Caki2 (cell line): ENCODE measurements around the gene CHRM4. TPM values are rescaled to one million over a fixed set of nuclear protein-coding genes. Genes with fewer than 3 reads are reported as not detected.
A peak's percentile ranks its signal among the peaks of the same experiment; 100 is the strongest.
"Not testable (repeated sequence)": the region's sequence is repeated elsewhere in the genome, so short reads cannot be mapped to it uniquely, and the experiment has no call there.

ENCODE experiments used
- DNase-seq: peaks from one replicate; pipeline ENCODE4 v3.0.0-alpha.2; 2015; ENCODE audit warnings: low read depth
- in situ Hi-C: cut with HindIII; loops from 2 replicates; pipeline ENCODE4 v1.10.0; 2016; ENCODE audit warnings: low sequenced_read_pairs, low pct_unique_long_range_greater_than_20kb, mixed read lengths
- total RNA-seq: library from RNA; depleted of rRNA; stranded (reverse); fragments of >200 nt; shearing (Covaris generic); gene quantifications from 2 replicates; pipeline ENCODE4 v1.2.3, GENCODE V29; 2014; ENCODE audit warnings: low replicate concordance

Gene CHRM4
- total RNA-seq, 1 experiment from 2014 or later = not detected

DNA sequence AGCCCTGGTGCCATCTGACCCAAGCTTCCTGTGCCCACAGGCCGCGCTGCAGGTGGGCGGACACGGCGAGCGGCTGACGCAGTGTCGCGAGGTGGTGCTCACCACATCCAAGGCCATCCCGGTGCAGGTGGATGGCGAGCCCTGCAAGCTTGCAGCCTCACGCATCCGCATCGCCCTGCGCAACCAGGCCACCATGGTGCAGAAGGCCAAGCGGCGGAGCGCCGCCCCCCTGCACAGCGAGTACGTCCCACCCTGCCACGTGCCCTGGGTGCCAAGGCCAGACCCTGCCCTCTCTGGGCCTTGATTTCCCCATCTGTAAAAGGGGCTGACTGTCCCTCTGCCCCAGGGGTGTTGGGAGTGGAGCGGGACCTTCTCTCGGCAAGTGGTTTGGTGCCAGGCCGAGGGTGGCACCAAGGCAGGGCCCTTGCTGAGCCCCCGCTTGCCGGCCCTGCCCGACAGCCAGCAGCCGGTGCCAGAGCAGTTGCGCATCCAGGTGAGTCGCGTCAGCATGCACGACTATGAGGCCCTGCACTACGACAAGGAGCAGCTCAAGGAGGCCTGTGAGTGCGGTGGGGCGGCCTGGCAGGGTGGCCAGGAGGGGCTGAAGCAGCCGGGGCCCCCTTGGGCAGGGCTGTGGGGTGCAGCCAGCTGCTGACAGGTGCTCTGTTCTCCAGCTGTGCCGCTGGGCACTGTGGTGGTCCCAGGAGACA, 16.0 kb downstream of the CHRM4 start:
- no peak for DNase-seq
- in situ Hi-C loops = no loop called here

DNA sequence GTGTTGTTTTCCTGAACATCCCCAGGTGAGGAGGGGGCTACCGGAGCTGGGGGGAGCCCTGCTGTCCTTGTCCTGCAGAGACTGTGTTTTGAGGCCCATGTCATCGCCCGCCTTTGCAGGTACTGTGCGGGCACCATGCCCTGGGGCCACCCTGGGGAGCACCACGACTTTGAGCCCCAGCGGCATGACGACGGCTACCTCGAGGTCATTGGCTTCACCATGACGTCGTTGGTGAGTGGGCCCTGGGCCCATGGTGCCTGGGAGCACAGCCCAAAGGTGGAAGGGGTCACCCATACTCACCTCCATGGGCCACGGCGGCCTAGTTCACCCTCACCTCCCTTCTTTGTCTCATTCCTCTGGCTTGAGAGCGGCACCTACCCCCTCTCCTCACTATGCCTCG, 16.8 kb downstream of the CHRM4 start:
- in situ Hi-C loops = no loop called here
- DNase-seq = no peak

DNA sequence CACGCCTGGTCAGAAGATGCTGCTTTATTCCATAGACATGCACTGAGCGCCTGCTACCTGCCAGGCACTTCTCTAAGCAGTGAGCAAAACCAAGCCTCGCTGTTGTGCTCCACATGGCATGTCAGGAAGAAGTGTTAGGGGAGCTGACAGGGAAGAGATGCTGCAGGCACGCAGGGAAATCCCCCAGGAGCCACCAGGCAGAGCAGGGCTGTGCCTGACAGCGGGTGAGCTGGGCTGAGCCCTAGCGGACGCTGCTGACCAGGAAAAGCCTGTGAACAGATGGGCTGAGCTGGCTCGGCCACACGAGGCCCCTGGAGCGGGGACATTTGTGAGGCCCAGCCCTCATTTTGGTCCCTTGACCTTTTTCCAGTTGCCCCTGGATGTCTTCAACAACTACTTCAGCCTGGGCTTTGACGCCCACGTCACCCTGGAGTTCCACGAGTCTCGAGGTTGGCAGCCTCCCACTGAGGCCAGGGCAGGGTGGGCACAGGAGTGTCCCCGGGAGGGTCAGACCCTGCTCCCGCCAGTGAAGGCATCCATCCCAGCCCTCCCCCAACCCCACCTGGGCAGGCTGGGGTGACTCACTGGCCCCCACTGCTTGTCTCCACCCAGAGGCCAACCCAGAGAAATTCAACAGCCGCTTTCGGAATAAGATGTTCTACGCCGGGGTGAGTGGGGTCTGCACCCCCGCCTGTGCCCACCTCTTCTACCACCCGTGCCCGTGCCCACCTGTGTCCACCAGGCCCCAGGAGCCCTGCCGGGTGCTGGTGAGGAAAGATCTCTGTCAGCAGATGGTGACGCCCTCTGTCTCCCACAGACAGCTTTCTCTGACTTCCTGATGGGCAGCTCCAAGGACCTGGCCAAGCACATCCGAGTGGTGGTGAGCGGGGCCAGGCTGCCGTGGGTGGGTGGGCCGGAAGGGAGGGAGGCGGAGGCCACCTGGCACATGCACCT, 17.5 kb downstream of the CHRM4 start:
- in situ Hi-C loops = no loop called here

DNA sequence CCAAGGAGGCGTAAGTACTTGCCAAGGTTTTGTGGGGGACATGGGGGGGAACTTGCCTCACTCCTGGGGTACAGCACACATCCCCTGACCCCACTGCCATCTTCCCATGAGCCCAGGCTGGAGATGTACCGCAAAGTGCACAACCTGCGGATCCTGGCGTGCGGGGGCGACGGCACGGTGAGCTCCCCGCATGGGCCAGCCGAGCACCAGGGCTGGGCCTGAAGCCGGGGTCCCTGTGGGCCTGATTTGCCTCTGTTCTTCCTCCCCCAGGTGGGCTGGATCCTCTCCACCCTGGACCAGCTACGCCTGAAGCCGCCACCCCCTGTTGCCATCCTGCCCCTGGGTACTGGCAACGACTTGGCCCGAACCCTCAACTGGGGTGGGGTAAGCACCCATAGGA, 19.1 kb downstream of the CHRM4 start:
- in situ Hi-C loops, DNase-seq: not testable (repeated sequence)

More for the DNA sequence above, 17.5 kb downstream of the CHRM4 start:
- no peak for DNase-seq

DNA sequence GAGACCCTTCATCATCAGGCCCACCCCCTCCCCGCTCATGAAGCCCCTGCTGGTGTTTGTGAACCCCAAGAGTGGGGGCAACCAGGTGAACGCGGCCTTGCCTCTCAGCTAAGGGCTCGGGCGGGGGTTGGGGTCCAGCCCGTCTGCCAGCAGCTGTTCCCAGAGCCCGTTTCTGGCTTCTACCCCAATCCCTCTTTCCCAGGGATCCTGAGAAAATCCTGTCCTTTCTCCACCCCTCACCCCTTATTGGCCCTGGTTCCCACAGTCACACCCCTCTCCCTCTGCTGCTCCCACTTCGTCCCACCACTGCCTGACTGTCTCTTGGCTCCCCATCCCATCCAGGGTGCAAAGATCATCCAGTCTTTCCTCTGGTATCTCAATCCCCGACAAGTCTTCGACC, 19.5 kb downstream of the CHRM4 start:
- in situ Hi-C loops = no loop called here
- DNase-seq = no peak

DNA sequence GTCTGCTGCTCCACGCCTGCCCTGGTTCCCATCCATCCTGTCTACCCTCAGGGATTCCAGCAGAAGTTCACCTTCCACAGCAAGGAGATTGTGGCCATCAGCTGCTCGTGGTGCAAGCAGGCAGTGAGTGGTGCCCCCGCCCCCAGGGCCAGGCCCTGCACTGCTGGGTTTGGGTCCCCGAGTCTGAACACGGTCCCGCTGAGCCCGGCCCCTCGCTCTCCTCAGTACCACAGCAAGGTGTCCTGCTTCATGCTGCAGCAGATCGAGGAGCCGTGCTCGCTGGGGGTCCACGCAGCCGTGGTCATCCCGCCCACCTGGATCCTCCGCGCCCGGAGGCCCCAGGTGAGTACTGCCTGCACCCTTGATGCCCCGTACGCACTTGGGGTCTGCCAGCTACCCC, 20.3 kb downstream of the CHRM4 start:
- DNase-seq, in situ Hi-C loops: not testable (repeated sequence)

DNA sequence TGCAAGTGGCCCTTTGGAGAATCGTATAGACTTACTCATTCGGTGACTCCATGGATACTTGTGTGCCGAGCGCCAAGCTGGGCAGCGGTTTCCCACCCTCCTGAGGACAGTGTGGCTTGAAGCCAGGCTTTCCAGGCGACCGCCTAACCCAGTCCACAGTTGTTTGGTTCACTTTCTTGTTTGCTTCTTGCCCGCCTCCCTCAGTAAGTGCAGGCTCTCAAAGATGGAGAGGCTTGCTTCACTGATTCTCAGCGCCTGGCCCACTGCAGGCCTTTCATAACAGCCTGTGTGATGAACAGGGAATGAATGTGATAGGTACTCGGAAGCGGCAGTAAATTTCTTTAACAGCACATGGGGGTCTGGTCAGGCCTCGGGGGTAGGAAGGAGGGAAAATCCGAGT, 21.3 kb downstream of the CHRM4 start:
- DNase-seq = no peak
- in situ Hi-C loops = no loop called here

DNA sequence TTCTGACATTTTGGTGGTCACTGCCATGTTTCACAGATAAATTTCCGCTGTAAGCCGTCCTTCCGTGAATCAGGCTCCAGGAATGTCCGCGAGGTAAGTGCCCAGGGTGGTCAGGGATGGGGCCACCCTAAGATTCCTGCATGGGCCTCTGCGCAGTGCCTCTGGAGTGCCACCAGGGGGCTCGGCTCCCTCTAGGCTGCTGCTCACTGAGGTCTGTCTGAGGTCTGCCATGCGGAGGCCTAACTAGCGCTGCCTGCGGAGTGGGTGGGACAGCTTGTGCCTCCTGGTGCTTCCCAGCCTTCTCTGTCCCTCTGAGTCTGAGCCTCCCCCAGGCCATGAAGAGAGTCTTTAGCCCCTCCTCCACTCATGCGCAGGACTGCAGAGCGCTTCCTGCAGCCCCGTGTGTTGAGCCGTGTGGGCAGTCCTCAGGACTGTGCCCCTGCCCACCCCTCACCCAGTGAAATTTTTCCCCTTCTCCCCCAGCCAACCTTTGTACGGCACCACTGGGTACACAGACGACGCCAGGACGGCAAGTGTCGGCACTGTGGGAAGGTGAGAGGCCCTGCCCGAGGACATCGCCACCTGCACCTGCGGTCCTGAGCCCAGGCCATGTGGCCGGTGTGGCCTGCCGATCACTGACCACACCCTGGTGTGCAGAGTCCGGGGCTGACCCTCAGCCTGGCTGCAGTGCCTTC, 22.0 kb downstream of the CHRM4 start:
- in situ Hi-C loops = no loop called here
- DNase-seq = peak; percentile 57

DNA sequence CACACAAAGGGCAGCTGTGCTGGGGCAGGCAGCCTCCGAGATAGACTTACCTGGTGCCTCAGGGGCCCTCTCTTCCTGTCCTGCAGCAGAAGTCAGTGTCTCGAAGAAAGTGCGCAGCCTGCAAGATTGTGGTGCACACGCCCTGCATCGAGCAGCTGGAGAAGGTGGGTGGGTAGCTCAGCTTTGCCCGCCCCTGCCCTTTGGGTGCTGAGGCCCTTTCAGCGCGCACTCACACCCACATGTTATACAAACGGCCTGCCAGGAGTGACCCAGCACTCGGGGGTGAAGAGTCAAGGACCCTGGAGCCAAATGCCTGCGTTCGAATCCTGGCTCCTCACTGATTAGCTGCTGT, 23.7 kb downstream of the CHRM4 start:
- DNase-seq = no peak
- in situ Hi-C loops = no loop called here

DNA sequence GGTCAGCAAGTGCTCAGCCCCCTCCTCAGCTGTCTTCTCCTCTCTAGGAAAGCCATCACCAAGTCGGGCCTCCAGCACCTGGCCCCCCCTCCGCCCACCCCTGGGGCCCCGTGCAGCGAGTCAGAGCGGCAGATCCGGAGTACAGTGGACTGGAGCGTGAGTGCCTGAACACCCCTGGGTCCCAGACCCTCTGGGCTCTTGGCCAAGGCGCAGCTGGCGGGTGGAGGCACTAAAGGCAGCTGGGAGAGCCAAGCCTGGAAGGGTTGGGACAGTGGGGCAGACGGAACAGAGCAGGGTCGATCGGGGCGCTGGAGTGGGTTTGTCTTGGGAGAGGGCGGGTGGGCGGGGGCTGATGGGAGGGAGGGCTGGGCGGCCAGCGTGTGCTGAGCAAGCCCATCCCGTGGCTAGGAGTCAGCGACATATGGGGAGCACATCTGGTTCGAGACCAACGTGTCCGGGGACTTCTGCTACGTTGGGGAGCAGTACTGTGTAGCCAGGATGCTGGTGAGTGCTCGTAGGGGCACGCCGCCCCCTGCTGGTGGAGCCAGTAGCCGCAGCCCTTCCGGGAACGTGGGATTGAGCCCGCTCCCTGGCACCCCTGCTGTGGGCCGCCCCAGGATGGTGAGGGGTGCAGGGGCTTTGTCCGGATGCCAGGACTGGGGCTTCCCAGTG, 24.2 kb downstream of the CHRM4 start:
- no peak for DNase-seq
- in situ Hi-C loops = no loop called here

DNA sequence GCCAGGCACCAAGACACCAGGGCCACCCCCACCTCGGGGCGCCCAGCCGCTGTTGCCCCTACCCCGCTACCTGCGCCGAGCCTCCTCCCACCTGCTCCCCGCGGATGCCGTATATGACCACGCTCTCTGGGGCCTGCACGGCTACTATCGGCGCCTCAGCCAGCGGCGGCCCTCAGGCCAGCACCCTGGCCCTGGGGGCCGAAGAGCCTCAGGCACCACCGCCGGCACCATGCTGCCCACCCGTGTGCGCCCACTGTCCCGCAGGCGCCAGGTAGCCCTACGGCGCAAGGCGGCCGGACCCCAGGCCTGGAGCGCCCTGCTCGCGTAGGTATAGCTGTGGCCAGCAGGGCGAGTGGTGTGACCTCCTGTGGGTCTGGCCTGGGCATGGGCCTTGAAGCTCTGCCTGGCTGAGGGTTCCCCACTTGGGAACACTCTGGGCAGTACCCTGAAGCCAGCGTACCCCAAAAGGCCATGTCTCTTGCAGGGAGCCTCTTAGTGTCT, 24.9 kb downstream of the CHRM4 start:
- in situ Hi-C loops = no loop called here
- DNase-seq = no peak

DNA sequence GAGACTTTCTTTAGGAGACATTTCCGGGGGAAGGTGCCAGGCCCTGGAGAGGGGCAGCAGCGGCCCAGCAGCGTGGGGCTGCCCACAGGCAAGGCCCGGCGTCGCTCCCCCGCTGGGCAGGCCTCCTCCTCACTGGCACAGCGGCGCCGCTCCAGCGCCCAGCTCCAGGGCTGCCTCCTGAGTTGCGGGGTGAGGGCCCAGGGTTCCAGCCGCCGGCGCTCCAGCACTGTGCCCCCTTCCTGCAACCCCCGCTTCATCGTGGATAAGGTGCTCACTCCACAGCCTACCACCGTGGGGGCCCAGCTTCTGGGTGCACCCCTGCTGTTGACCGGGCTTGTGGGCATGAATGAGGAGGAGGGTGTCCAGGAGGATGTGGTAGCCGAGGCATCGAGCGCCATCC, 25.3 kb downstream of the CHRM4 start:
- in situ Hi-C loops = no loop called here

DNA sequence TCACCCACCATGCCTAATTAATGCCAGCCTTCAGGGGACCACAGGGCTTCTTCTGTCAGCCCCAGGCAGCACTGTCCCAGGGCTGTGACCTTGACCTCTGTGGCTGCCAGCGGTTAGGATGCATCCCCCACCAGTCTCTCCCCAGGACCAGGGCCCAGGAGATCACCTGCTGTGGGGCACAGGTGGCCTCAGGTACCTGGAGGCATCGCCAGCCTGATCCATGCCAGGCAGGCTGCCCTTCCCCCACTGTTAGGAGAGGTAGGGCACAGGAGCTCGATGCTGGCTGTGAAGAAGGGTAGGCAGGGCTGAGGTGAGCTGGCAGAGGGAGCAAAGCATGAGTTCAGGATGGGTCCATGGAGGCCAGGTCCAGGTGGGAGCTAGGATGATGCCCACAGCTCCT, 26.8 kb downstream of the CHRM4 start:
- in situ Hi-C loops = no loop called here
- DNase-seq = no peak

More for the DNA sequence above, 25.3 kb downstream of the CHRM4 start:
- DNase-seq = no peak

DNA sequence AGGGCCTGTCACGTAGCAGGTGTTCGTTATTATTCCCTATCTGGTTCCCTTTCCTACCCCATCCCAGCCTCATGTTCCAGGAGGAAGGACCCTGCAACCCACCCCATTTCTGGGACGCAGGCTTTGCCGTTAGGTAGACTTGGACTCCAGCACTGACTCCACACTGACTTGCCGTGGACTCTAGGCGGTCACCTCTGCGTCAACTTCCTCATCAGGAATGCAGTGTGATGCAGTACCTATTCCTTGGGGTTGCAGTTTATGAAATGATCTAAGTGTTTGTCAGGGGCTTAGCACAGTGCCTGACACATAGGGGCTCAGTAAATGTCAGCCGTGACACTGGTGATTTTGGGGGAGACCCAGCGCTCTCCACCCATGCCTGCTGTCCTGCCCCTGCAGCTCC, 27.5 kb downstream of the CHRM4 start:
- in situ Hi-C loops = no loop called here
- DNase-seq = no peak

DNA sequence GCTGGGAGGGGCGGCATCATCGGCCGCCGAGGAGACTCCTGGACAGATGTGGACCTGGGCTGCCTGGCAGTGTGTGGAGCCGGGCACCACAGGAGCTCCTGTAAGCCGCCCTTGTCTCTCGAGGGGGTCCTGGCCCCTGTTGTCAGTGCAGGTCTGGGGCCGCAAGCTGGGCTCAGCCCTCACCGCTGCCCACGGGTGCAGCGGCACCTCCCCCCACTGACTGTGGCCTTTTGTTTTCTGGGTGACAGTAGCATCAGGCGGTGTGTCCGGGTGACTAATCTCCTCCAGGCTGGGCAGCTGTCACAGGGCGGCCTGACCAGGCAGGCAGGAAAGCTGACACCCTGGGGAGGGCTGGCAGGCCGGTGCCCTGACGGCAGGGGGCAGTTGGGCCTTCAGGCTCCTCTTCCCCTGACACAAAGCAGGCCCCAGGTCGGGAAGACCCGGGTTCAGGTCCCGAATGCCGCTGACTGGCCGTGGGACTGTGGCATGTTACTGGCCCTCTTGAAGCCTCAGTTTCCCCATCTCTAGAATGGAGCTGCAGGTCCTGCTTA, 28.0 kb downstream of the CHRM4 start:
- in situ Hi-C loops = no loop called here

DNA sequence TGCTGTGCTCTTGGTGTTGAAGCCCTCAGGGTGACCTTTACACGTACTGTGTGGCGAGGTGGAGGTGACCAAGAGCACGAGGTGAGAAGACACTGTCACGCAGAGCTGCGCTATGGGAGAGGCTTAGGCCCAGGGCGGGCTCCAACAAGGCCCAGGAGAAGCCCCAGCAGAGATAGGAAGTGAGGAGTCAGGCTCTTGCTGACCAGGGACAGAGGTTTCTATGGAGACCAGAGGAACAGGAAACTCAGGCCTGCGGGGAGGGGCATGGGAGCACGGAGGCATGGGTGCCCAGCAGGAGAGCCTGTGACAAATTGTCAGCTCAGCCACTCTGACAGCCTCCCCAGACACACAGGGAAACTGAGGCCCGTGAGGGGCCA, 28.6 kb downstream of the CHRM4 start:
- DNase-seq = peak; percentile 72
- in situ Hi-C loops = no loop called here

More for the DNA sequence above, 28.0 kb downstream of the CHRM4 start:
- peak; percentile 81 for DNase-seq

DNA sequence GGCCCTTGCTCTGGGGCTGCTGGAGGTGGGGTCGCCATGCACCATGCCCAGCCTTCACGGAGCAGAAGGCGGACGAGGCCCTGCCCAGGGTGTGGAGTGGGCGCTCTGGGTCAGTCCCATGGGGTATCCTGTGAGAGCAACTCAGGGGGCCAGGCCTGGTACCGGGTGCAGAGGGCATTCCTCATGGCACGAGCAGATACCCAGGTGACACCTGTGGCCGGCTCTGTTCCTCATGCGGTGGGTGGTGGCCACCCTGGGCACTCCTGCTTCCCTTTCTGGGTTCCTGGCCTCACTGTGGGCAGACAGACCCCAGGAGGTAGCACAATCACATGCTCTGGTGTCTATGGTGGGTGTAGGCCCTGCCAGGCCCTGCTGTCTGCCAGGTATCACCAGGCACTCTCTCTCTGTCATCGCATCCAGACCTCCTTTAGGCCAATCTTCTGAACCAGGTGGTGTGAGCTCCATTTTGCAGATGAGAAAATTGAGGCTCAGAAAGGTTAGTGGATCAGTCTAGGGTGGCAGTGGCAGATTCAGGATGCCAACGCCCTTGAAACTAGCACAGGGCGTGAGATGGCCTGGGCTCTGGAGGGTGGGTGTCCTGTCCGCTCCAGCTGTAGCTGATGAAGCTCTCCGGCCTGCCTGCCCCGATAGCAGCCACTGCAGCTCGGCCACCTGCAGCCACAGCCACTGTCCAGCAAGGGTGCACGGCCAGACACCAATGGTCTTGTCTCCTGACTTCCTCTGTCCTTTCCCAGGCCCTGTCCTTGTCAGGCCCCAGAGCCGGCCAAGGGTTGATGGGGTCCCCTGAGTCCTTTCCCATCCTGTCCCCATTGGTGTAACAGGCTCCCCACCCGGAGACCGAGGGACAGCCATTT, 29.2 kb downstream of the CHRM4 start:
- in situ Hi-C loops = no loop called here
- no peak for DNase-seq
